Measurements from ENCODE around the gene GRM1. TPM values are rescaled to one million over a fixed set of nuclear protein-coding genes. Genes with fewer than 3 reads are reported as not detected.

Gene GRM1
- total RNA-seq, 6 experiments from 2014 or later = not detected

- Mint-ChIP-seq H3K9me3 (peaks cover 34% of the 10 kb centered on the region), H3K36me3 (ENCODE audit: low read depth) (no peaks in the 10 kb centered on the region), H3K27me3 (ENCODE audit: insufficient read depth) (no peaks in the 10 kb centered on the region), H3K4me3 (no peak overlapping the region), H3K4me1 (ENCODE audit: low read depth) (no peaks in the 10 kb centered on the region), H3K27ac (no peak overlapping the region)
- TF ChIP-seq CTCF (IDR thresholded peaks at IDR 0.05) = no peak
- DNase-seq = no peak
Observed at GRCh38 chr6:146095481-146095880, 66.6 kb downstream of the GRM1 start.

DNA sequence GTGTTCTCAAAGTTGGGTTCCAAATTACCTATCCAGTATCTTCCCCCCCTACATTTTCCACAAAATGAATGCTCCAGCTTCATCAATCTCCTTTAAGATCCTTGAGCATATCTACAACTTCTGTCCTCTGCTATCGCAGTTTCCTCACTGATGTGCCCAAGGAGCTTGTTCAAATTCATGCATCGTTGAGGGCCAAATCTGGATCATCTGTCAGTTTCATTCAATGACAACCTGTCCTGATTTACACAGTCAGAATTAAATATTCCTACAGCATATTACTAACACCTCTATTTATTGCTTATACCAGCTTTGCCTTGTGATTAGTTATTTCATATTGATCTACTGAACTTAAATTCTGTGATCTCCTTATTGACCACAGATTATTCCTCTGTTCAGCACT is 68.7 kb downstream of the GRM1 start:
- TF ChIP-seq CTCF (IDR thresholded peaks at IDR 0.05) = no peak
- no peak overlapping the region for H3K4me3 Mint-ChIP-seq
- peaks cover 22% of the 10 kb centered on the region for H3K9me3 Mint-ChIP-seq
- H3K4me1 Mint-ChIP-seq (ENCODE audit: low read depth) = no peaks in the 10 kb centered on the region
- H3K27ac Mint-ChIP-seq = no peak overlapping the region
- no peaks in the 10 kb centered on the region for H3K36me3 Mint-ChIP-seq (ENCODE audit: low read depth)
- no peak for DNase-seq
- no peaks in the 10 kb centered on the region for H3K27me3 Mint-ChIP-seq (ENCODE audit: insufficient read depth)

GRCh38 chr6:146100776-146101175 is 71.9 kb downstream of the GRM1 start:
- Mint-ChIP-seq H3K27ac (no peak overlapping the region), H3K27me3 (ENCODE audit: insufficient read depth) (no peaks in the 10 kb centered on the region), H3K4me3 (no peak overlapping the region), H3K4me1 (ENCODE audit: low read depth) (no peaks in the 10 kb centered on the region), H3K36me3 (ENCODE audit: low read depth) (no peaks in the 10 kb centered on the region), H3K9me3 (peaks cover 24% of the 10 kb centered on the region)
- no peak for TF ChIP-seq CTCF (IDR thresholded peaks at IDR 0.05)
- DNase-seq = no peak

- Mint-ChIP-seq H3K9me3 (peaks cover 22% of the 10 kb centered on the region), H3K4me3 (no peak overlapping the region), H3K4me1 (ENCODE audit: low read depth) (no peaks in the 10 kb centered on the region), H3K27me3 (ENCODE audit: insufficient read depth) (no peaks in the 10 kb centered on the region), H3K27ac (no peak overlapping the region), H3K36me3 (ENCODE audit: low read depth) (peaks cover 4% of the 10 kb centered on the region; the same call in 1 of the 2 replicates)
- no peak for TF ChIP-seq CTCF (IDR thresholded peaks at IDR 0.05)
- DNase-seq = no peak
Observed at GRCh38 chr6:146103416-146104072, 74.7 kb downstream of the GRM1 start.

- Mint-ChIP-seq H3K36me3 (ENCODE audit: low read depth) (peaks cover 13% of the 10 kb centered on the region), H3K4me1 (ENCODE audit: low read depth) (no peaks in the 10 kb centered on the region), H3K9me3 (peaks cover 38% of the 10 kb centered on the region), H3K27ac (no peak overlapping the region), H3K27me3 (ENCODE audit: insufficient read depth) (no peaks in the 10 kb centered on the region), H3K4me3 (no peak overlapping the region)
- DNase-seq = no peak
- TF ChIP-seq CTCF (IDR thresholded peaks at IDR 0.05) = no peak
Observed at GRCh38 chr6:146106532-146106931, 77.7 kb downstream of the GRM1 start.

Measured in HFFc6 (cell line).